ENCODE data around the gene EOGT.

- TF ChIP-seq POLR2A (IDR thresholded peaks at IDR 0.05; ENCODE audit: low read length) (no peak), GATA1 (IDR thresholded peaks at IDR 0.05; ENCODE audit: low read depth, low read length) (no peak)
Measured at GRCh38 chr3:68987322-68987721, 26.2 kb downstream of the EOGT start.
